ENCODE measurements around the gene KTN1. TPM values are rescaled to one million over a fixed set of nuclear protein-coding genes. Genes with fewer than 3 reads are reported as not detected.

The KTN1 gene
- total RNA-seq, 1 donor from 2014 or later = 138 TPM

DNA sequence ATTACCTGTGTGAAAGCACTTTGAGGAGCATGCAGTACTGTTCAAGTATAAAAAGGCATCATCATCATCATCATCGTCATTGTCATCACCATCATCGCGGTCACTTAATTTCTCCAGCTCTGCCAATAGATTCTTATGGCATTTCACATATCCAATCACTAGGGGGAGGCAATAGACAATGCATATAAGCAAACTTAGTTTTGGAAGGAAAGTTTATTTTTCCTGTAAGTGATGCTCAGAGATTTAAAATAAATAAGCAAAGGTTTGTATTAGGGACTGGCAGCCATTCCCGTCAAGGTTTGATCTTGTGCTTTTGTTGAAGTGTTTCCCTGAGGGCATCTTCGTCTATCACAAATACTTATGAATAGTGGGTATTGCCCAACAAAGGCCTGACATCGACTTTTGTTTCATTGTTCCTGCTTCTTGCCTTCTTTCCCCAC is 127.4 kb downstream of the KTN1 start:
- TF ChIP-seq, protein P1, sequence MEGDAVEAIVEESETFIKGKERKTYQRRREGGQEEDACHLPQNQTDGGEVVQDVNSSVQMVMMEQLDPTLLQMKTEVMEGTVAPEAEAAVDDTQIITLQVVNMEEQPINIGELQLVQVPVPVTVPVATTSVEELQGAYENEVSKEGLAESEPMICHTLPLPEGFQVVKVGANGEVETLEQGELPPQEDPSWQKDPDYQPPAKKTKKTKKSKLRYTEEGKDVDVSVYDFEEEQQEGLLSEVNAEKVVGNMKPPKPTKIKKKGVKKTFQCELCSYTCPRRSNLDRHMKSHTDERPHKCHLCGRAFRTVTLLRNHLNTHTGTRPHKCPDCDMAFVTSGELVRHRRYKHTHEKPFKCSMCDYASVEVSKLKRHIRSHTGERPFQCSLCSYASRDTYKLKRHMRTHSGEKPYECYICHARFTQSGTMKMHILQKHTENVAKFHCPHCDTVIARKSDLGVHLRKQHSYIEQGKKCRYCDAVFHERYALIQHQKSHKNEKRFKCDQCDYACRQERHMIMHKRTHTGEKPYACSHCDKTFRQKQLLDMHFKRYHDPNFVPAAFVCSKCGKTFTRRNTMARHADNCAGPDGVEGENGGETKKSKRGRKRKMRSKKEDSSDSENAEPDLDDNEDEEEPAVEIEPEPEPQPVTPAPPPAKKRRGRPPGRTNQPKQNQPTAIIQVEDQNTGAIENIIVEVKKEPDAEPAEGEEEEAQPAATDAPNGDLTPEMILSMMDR (IDR thresholded peaks at IDR 0.05) = peak; percentile 76
- no peak for DNase-seq (ENCODE audit: extremely low spot score, unreplicated experiment)
- no peaks in the 10 kb centered on the region for H3K27me3 Mint-ChIP-seq (ENCODE audit: unreplicated experiment)
- H3K4me3 Mint-ChIP-seq (ENCODE audit: unreplicated experiment) = no peak overlapping the region
- no peaks in the 10 kb centered on the region for H3K9me3 Mint-ChIP-seq (ENCODE audit: unreplicated experiment)
- no peaks in the 10 kb centered on the region for H3K4me1 Mint-ChIP-seq (ENCODE audit: unreplicated experiment)
- H3K36me3 Mint-ChIP-seq (ENCODE audit: unreplicated experiment) = no peaks in the 10 kb centered on the region
- peak overlapping the region; percentile 28 for H3K27ac Mint-ChIP-seq (ENCODE audit: unreplicated experiment)

GRCh38 chr14:55710506-55711041 is 130.6 kb downstream of the KTN1 start:
- Mint-ChIP-seq H3K4me3 (ENCODE audit: unreplicated experiment) (no peak overlapping the region), H3K9me3 (ENCODE audit: unreplicated experiment) (no peaks in the 10 kb centered on the region), H3K27me3 (ENCODE audit: unreplicated experiment) (no peaks in the 10 kb centered on the region), H3K36me3 (ENCODE audit: unreplicated experiment) (no peaks in the 10 kb centered on the region), H3K4me1 (ENCODE audit: unreplicated experiment) (peaks cover 2% of the 10 kb centered on the region), H3K27ac (ENCODE audit: unreplicated experiment) (no peak overlapping the region)
- no peak for DNase-seq (ENCODE audit: extremely low spot score, unreplicated experiment)
- TF ChIP-seq, protein P1 (IDR thresholded peaks at IDR 0.05) = no peak

GRCh38 chr14:55711175-55711811 is 131.3 kb downstream of the KTN1 start:
- no peak for DNase-seq (ENCODE audit: extremely low spot score, unreplicated experiment)
- no peaks in the 10 kb centered on the region for H3K36me3 Mint-ChIP-seq (ENCODE audit: unreplicated experiment)
- no peaks in the 10 kb centered on the region for H3K27me3 Mint-ChIP-seq (ENCODE audit: unreplicated experiment)
- H3K4me1 Mint-ChIP-seq (ENCODE audit: unreplicated experiment) = peaks cover 10% of the 10 kb centered on the region
- no peaks in the 10 kb centered on the region for H3K9me3 Mint-ChIP-seq (ENCODE audit: unreplicated experiment)
- no peak overlapping the region for H3K27ac Mint-ChIP-seq (ENCODE audit: unreplicated experiment)
- H3K4me3 Mint-ChIP-seq (ENCODE audit: unreplicated experiment) = no peak overlapping the region
- TF ChIP-seq, protein P1 (IDR thresholded peaks at IDR 0.05) = no peak

- TF ChIP-seq, protein P1 (IDR thresholded peaks at IDR 0.05) = no peak
- no peak overlapping the region for H3K4me3 Mint-ChIP-seq (ENCODE audit: unreplicated experiment)
Measured at GRCh38 chr14:55712491-55712890, 132.5 kb downstream of the KTN1 start.

GRCh38 chr14:55713486-55713885 is 133.5 kb downstream of the KTN1 start:
- Mint-ChIP-seq H3K4me3 (ENCODE audit: unreplicated experiment) (no peak overlapping the region), H3K4me1 (ENCODE audit: unreplicated experiment) (peaks cover 14% of the 10 kb centered on the region), H3K27me3 (ENCODE audit: unreplicated experiment) (no peaks in the 10 kb centered on the region), H3K9me3 (ENCODE audit: unreplicated experiment) (no peaks in the 10 kb centered on the region), H3K36me3 (ENCODE audit: unreplicated experiment) (no peaks in the 10 kb centered on the region), H3K27ac (ENCODE audit: unreplicated experiment) (no peak overlapping the region)
- no peak for DNase-seq (ENCODE audit: extremely low spot score, unreplicated experiment)
- TF ChIP-seq, protein P1 (IDR thresholded peaks at IDR 0.05) = no peak

More at GRCh38 chr14:55712491-55712890, 132.5 kb downstream of the KTN1 start:
- Mint-ChIP-seq H3K27me3 (ENCODE audit: unreplicated experiment) (no peaks in the 10 kb centered on the region), H3K4me1 (ENCODE audit: unreplicated experiment) (peaks cover 14% of the 10 kb centered on the region), H3K9me3 (ENCODE audit: unreplicated experiment) (no peaks in the 10 kb centered on the region), H3K27ac (ENCODE audit: unreplicated experiment) (no peak overlapping the region), H3K36me3 (ENCODE audit: unreplicated experiment) (no peaks in the 10 kb centered on the region)
- no peak for DNase-seq (ENCODE audit: extremely low spot score, unreplicated experiment)
